NT2/D1 (cell line): Measurements from ENCODE around the gene TRAPPC6A.

Experiments
- SUZ12 ChIP-seq: IDR thresholded peaks from 2 replicates; pipeline ENCODE4 v1.6.1; 2011; ENCODE audit not compliant: insufficient read length, insufficient read depth; ENCODE audit errors: extremely low read depth
- YY1 ChIP-seq: IDR thresholded peaks from 2 replicates; pipeline ENCODE4 v1.6.1; 2011; ENCODE audit not compliant: insufficient read length, insufficient read depth
- ZNF274 ChIP-seq: IDR thresholded peaks from 2 replicates; pipeline ENCODE4 v1.6.1; 2011; ENCODE audit warnings: mild to moderate bottlenecking, low read depth, low read length

DNA sequence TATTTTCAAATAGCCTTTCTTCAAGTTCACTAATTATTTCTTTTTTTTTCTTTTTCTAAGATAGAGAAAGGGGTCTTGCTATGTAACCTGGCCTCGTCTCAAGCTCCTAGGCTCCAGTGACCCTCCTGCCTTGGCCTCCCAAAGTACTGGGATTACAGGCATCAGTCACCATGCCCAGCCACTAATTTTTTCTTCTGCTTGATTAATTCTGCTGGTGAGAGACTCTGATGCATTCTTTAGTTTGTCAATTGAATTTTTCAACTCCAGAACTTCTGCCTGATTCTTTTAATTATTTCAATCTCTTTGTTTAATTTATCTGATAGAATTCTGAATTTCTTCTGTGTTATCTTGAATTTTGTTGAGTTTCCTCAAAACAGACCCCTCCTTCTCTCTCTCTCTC is 11.9 kb upstream of the TRAPPC6A start:
- TF ChIP-seq YY1 (no peak), ZNF274 (no peak), SUZ12 (no peak)
